ENCODE data around the gene TUBGCP2. TPM values are rescaled to one million over a fixed set of nuclear protein-coding genes. Genes with fewer than 3 reads are reported as not detected.
A peak's percentile ranks its signal among the peaks of the same experiment; 100 is the strongest.

TUBGCP2 gene
- total RNA-seq, 1 donor = 66.9 TPM

GRCh38 chr10:133298466-133298865 is 10.2 kb downstream of the TUBGCP2 start:
- no peak for DNase-seq (ENCODE audit: low read depth)

GRCh38 chr10:133297504-133297903 is 11.2 kb downstream of the TUBGCP2 start:
- TF ChIP-seq CTCF (IDR thresholded peaks at IDR 0.05; ENCODE audit: insufficient read depth, low read depth, low read length) = no peak
- H3K4me3 ChIP-seq (ENCODE audit: low read depth, low read length) = no peak overlapping the region
- no peak for DNase-seq (ENCODE audit: low read depth)

More at GRCh38 chr10:133298466-133298865, 10.2 kb downstream of the TUBGCP2 start:
- TF ChIP-seq CTCF (IDR thresholded peaks at IDR 0.05; ENCODE audit: insufficient read depth, low read depth, low read length) = no peak
- no peak overlapping the region for H3K4me3 ChIP-seq (ENCODE audit: low read depth, low read length)

GRCh38 chr10:133295426-133296320 is 13.0 kb downstream of the TUBGCP2 start:
- DNase-seq (ENCODE audit: low read depth) = no peak
- no peak overlapping the region for H3K4me3 ChIP-seq (ENCODE audit: low read depth, low read length)
- TF ChIP-seq CTCF (IDR thresholded peaks at IDR 0.05; ENCODE audit: insufficient read depth, low read depth, low read length) = no peak

- DNase-seq (ENCODE audit: low read depth) = no peak
- TF ChIP-seq CTCF (IDR thresholded peaks at IDR 0.05; ENCODE audit: insufficient read depth, low read depth, low read length) = no peak
- H3K4me3 ChIP-seq (ENCODE audit: low read depth, low read length) = no peak overlapping the region
Observed at GRCh38 chr10:133294189-133294588, 14.5 kb downstream of the TUBGCP2 start.

GRCh38 chr10:133293810-133294119 is 14.9 kb downstream of the TUBGCP2 start:
- DNase-seq (ENCODE audit: low read depth) = no peak
- TF ChIP-seq CTCF (IDR thresholded peaks at IDR 0.05; ENCODE audit: insufficient read depth, low read depth, low read length) = no peak
- H3K4me3 ChIP-seq (ENCODE audit: low read depth, low read length) = no peak overlapping the region

GRCh38 chr10:133292919-133293809 is 15.5 kb downstream of the TUBGCP2 start:
- no peak overlapping the region for H3K4me3 ChIP-seq (ENCODE audit: low read depth, low read length)
- no peak for TF ChIP-seq CTCF (IDR thresholded peaks at IDR 0.05; ENCODE audit: insufficient read depth, low read depth, low read length)
- DNase-seq (ENCODE audit: low read depth) = peak; percentile 42
